Ectodermal cell (in vitro differentiated cells): ENCODE measurements around the gene AGAP3.

ENCODE experiments used
- H3K27ac ChIP-seq: 2 replicates; pipeline ENCODE4 v1.7.0; 2013; ENCODE audit warnings: mild to moderate bottlenecking, low read depth, low read length; ENCODE audit not compliant: insufficient read depth, poor library complexity, severe bottlenecking
- H3K27me3 ChIP-seq: 2 replicates; pipeline ENCODE4 v1.7.0; 2013; ENCODE audit warnings: mild to moderate bottlenecking, low read length; ENCODE audit not compliant: insufficient read depth, control insufficient read depth, poor library complexity, severe bottlenecking
- H3K36me3 ChIP-seq: one replicate; pipeline ENCODE4 v1.7.0; 2013; ENCODE audit warnings: low read length; ENCODE audit not compliant: control insufficient read depth, insufficient read depth
- H3K4me1 ChIP-seq: one replicate; pipeline ENCODE4 v1.7.0; 2013; ENCODE audit warnings: low read length; ENCODE audit not compliant: control insufficient read depth, insufficient read depth
- H3K4me3 ChIP-seq: 2 replicates; pipeline ENCODE4 v1.7.0; 2013; ENCODE audit warnings: low read depth, low read length, control low read depth; ENCODE audit not compliant: insufficient read depth
- H3K9me3 ChIP-seq: 2 replicates; pipeline ENCODE4 v1.7.0; 2013; ENCODE audit warnings: mild to moderate bottlenecking, low read length, moderate library complexity; ENCODE audit not compliant: control insufficient read depth
- WGBS, 2 experiments: methylation state at CpG; one replicate each; pipeline ENCODE4 v1.1.7; 2013; ENCODE audit warnings: missing lambda C conversion rate in 2 of 2; 5-methylcytosine and 5-hydroxymethylcytosine counted together

Gene AGAP3

DNA sequence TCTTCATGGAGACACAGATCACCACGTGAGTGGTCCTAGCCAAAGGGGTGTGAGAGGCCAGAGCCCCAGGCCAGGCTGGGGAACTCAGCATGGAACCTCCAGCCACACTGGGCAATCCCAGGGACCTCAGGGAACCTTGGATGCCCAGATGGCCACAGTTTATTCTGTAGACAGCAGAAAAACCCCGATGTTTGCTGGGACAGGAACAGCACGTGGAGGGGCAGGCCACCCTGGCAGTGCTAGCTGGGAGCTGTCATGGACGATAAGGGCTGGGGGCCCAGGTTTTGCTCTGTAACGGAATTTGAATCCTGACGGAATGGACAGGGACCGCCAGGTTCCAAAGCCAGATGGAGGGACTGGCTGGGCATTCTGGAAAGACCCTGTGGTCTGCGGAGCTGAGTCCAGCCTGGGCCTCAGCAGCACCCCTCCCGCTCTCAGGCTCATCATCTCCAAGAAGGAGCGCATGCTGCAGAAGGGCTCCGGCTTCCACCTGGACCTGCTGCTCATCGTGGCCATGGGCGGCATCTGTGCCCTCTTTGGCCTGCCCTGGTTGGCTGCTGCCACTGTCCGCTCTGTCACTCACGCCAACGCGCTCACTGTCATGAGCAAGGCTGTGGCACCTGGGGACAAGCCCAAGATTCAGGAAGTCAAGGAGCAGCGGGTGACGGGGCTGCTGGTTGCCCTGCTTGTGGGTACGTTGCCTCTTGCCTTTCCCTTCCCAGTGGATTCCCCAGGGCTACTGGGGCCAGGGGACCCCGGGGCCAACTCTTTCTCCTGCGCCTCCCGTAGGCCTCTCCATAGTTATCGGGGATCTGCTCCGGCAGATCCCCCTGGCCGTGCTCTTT, 11.2 kb upstream of the AGAP3 start:
- Histone ChIP-seq H3K9me3 (no peaks in the 10 kb centered on the region), H3K27me3 (no peaks in the 10 kb centered on the region), H3K4me1 (peaks cover 16% of the 10 kb centered on the region), H3K4me3 (no peak overlapping the region), H3K27ac (no peak overlapping the region), H3K36me3 (peaks cover 37% of the 10 kb centered on the region)
- WGBS, 2 experiments = 95 to 96% methylated on average over 26 of the region's 26 CpGs

DNA sequence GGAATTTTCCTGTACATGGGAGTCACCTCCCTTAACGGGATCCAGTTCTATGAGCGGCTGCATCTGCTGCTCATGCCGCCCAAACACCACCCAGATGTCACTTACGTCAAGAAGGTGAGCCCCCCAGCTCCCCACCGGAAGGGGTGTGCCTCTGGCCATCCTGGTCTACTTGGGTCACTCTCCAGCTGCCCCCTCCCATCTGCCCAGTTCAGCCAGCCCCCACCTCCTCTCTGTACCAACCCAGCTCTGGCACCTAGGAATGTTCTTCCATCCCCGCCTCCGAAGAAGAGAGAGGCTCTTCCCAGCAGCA, 10.7 kb upstream of the AGAP3 start:
- Histone ChIP-seq H3K4me1 (peaks cover 16% of the 10 kb centered on the region), H3K36me3 (peaks cover 31% of the 10 kb centered on the region), H3K9me3 (no peaks in the 10 kb centered on the region), H3K27ac (no peak overlapping the region), H3K4me3 (no peak overlapping the region), H3K27me3 (no peaks in the 10 kb centered on the region)
- WGBS, 2 experiments = 93% methylated on average over 7 of the region's 7 CpGs

DNA sequence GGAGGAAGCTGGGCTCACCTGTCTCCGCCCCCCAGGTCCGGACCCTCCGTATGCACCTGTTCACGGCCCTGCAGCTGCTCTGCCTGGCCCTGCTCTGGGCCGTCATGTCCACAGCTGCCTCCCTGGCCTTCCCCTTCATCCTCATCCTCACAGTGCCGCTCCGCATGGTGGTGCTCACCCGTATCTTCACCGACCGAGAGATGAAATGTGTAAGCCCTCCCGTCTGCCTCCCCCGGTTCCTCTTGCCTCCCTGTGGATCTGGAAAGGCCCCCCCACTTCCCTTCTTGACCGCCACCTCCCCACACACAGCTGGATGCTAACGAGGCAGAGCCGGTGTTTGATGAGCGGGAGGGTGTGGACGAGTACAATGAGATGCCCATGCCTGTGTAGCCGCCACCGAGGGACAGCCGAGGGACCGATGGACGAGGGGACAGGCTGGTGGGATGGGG, 10.3 kb upstream of the AGAP3 start:
- no peaks in the 10 kb centered on the region for H3K27me3 ChIP-seq
- H3K9me3 ChIP-seq = no peaks in the 10 kb centered on the region
- H3K27ac ChIP-seq = no peak overlapping the region
- peaks cover 16% of the 10 kb centered on the region for H3K4me1 ChIP-seq
- no peak overlapping the region for H3K4me3 ChIP-seq
- WGBS, 2 experiments = 87 to 88% methylated on average over 21 to 22 of the region's 22 CpGs
- H3K36me3 ChIP-seq = peaks cover 29% of the 10 kb centered on the region

DNA sequence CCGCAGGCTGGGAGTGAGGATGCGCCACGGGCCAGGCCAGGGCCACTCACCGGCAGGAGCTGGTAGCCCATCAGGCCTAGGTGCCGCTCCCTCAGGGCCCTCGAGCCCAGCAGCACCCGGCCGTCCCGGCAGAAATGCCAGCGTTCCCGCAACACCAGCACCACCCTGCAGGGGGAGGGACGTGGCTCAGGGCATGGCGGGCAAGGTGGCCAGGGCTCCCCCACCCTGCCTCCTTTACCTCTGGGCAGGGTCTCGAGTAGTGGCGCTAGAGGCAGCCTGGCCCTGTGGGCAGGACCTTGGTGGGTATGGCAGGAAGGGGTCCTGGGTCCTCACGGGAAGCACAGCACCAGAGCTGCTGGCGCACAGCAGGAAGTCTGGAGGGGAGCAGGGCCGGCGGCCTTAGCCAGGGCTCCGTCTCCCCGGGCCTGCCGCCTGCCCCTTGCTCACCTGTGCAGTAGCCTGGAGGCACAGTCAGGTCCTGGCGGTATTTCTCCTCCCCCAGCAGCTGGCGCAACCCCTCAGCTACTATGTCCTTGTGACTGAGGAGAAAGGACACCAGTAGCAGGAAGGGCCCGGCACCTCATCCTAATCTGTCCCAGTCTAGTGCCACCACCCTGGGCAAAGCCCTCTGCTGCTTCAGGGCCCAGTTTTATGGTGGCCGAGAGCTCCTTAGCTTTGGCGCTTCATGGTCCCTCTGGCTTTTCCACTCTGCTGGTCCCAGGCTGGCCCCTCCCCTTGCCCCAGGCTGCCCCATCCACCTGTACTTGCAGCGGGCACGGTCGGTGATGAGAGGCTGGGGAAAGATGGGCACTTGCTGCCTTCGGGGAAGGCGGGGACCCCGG, 9.2 kb upstream of the AGAP3 start:
- Histone ChIP-seq H3K4me1 (peaks cover 27% of the 10 kb centered on the region), H3K36me3 (peaks cover 22% of the 10 kb centered on the region), H3K9me3 (no peaks in the 10 kb centered on the region), H3K4me3 (no peak overlapping the region), H3K27ac (no peak overlapping the region), H3K27me3 (no peaks in the 10 kb centered on the region)
- 86% methylated on average over 33 of the region's 33 CpGs for WGBS, 2 experiments

DNA sequence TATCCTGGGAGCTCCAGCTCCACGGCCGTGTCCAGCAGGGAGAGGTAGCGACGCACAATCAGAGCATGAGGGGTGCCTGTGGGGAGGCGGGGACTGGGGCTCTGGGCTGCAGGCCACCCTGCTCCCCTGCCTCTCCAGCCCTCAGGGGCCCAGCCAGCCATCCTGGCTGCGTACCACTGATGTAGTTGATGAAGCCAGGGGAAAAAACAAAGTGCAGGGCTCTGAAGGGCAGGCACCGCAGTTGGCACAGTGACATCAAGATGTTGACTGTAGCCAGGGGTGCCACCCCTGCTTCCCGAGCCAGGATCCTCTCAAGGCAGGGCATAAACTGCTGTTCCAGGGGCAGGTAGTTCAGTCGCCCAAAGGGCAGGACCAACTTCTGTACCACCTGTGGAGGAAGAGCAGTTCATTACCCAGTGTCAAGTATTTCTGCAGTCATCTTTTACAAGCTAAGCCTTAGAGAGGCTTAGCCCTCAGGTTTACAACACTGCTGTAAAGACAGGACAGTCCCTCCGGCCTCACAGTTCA, 8.5 kb upstream of the AGAP3 start:
- Histone ChIP-seq H3K27ac (no peak overlapping the region), H3K9me3 (no peaks in the 10 kb centered on the region), H3K4me1 (peaks cover 34% of the 10 kb centered on the region), H3K36me3 (peaks cover 22% of the 10 kb centered on the region), H3K4me3 (no peak overlapping the region), H3K27me3 (no peaks in the 10 kb centered on the region)
- 83 to 84% methylated on average over 10 of the region's 10 CpGs for WGBS, 2 experiments

DNA sequence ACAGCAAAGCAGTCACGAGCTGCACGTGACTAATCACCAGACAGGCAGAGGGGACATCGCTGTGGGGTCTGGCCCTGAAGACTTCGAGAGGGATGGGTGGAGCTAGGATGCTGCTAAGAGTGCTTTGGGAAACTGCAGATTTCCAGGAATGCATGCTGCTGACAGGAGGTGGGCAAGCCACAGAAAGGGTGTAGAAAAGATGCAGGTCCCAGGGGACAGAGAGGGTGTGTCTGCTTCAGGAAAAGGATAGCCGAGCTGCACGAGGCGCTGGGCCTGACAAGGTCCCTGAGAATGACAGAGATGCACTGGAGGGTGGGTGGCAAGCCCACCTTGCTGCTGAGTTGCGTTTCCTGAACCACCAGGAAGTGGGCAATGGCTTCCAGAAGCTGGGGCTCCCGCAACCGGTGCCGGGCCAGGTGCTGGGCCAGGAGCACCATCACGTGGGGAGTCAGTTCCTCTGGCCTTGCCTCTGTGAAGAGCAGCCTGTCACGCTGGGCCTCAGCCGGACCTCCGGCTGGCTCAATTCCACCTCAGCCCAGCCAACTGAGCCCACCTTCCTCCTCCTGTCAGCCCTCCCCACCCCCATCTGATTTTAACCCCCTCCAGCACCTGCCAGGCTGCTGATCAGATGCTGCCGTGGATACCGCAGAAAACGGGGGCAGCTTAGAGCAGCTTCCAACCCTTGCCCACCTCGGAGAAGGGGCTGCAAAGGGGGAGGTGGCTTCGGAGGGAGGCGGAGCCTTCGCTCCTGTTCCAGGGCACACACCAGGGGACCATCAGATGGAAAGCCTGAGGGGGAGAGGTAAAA, 7.8 kb upstream of the AGAP3 start:
- Histone ChIP-seq H3K4me3 (no peak overlapping the region), H3K36me3 (peaks cover 22% of the 10 kb centered on the region), H3K9me3 (no peaks in the 10 kb centered on the region), H3K27me3 (no peaks in the 10 kb centered on the region), H3K4me1 (peaks cover 34% of the 10 kb centered on the region), H3K27ac (no peak overlapping the region)
- WGBS, 2 experiments = 68 to 69% methylated on average over 22 of the region's 22 CpGs

DNA sequence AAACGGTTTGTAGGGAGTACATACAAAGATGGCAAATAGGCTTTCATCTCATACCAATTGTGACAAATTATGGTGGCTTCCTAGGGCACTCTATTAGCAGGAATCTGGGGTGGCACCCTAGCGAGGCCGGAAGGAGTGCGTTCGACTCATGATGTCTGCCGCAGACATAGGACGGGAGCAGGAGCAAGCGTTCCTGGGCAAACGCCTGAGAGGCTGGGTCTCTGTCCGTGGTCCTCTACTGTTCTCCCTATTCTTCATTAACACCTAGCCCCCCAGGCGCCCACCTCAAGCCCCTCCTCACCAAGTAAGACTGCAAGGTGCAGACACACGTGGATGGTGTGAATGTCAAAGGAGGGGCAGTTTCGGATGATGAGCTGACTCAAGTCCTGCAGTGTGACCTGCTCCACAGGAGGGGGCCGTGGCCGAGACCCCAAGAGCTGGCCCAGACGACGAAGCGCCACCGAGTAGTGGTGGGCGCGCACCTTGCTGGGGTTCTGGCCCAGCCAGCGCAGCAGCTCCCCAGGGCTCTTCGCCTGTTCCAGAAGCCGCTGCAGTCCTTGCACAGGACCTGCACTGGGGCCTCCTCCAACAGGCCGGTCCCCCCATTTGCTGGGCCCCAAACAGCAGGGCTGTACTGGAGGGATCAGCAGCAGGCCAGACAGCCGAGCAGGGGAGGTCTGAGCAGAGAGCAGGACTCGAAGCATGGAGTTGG, 6.9 kb upstream of the AGAP3 start:
- Histone ChIP-seq H3K27me3 (peaks cover 9% of the 10 kb centered on the region), H3K27ac (no peak overlapping the region), H3K36me3 (peaks cover 14% of the 10 kb centered on the region), H3K4me3 (peak overlapping the region; percentile 82), H3K9me3 (no peaks in the 10 kb centered on the region), H3K4me1 (peaks cover 34% of the 10 kb centered on the region)
- 88% methylated on average over 27 of the region's 27 CpGs for WGBS, 2 experiments

DNA sequence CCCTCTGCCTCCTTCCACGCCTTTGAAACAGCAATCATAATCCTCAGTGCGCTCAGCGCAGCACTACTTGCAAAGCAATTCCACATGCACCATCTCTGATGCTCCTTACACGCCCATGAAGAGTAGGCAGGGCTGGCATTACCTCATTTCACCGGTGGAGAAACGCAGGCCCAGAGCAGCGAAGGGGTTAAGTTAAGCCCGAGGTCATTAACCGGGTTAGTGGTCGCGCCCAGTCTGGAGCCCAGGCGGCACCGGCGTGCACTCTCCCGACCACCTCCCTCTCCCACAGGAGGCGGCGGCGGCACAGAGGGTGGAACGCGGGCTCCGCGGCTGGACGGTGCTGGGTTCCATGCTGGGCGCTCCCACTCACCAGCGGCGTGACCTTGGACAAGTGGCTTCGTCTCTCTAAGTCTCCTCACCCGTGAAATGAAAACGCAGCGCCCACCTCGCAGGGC, 6.2 kb upstream of the AGAP3 start:
- Histone ChIP-seq H3K36me3 (peaks cover 7% of the 10 kb centered on the region), H3K9me3 (no peaks in the 10 kb centered on the region), H3K27ac (no peak overlapping the region), H3K4me1 (peaks cover 38% of the 10 kb centered on the region), H3K4me3 (peak overlapping the region; percentile 82), H3K27me3 (peaks cover 12% of the 10 kb centered on the region)
- 3% methylated on average over 31 of the region's 31 CpGs for WGBS, 2 experiments

DNA sequence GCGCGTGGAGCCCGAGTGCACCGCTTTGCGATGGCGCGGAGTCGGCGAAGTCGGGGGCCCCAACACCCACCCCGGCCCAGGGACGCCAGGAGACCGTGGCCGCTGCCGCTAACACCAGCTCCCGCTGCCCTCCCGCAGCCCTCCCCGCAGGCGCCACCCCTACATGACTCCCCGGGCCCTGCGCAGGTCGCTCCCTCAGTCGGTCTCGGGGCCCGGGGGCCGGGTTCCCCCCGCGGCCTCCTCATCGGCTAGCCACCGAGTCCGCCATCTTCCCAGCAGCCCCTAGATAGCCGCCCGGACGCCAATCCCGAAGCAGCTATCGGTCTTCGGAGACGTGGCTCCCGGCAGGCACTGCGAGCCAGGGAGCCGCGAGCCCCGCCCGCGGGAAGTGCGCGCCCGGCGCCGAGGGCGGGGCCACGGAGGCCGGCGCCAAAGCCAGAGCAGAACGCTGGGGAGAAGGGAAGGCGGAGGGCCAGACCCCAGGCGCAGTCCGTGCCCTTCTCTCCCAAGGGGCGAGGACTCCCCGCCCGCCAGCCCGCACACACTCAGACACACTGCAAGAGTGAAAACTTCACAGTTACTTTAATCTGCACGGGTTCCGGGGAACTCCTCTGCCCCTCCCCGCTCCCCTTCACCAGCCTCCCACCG, 5.6 kb upstream of the AGAP3 start, which contains the start of gene FASTK:
FASTK (minus strand) TSS at position 288 of the 648 bp plus-strand sequence; CDS start at position 245, 43 bp downstream.
- Histone ChIP-seq H3K36me3 (peaks cover 5% of the 10 kb centered on the region), H3K27me3 (peaks cover 12% of the 10 kb centered on the region), H3K4me3 (peak within 1 kb of the TSS; percentile 82), H3K9me3 (no peaks in the 10 kb centered on the region), H3K27ac (no peak within 1 kb of the TSS), H3K4me1 (peaks cover 42% of the 10 kb centered on the region)
- WGBS, 2 experiments = 1% methylated on average over 66 of the region's 66 CpGs
